ENCODE data around the gene LTO1.

The LTO1 gene

DNA sequence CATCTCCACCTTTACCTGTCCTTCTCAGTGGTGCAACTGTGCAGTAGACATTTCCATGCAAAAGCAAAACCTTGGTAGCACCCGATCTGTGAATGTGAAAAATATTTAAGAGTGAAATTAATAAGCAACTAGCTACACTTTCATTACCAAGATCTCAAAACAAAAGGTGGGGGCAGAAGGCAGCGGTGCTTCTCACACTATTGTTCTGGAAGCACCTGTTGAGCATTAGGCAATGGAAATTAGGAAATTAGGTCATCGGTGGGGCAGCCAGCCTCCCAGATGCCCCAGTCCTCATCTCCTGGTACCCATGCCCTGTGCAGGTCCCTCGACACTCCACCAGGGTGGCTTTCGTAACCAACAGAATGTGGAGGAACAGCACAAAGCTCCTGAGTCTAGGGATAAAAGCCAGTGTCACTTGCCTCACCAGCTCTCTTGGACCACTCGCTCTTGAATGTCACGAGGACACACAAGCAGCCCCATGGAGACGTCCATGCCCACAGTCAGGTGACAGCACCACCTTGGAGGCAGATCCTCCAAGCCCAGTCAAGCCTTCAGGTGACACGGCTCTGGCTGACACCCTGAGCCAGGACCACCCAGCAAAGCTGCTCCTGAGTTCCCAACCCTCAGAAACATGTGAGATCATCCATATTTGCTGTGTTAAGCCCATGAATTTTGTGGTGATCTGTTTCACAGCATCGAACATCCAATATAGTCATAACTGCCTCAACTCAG, 3.3 kb downstream of the LTO1 start:
- no peak for TF ChIP-seq GATA2 (IDR thresholded peaks at IDR 0.05; ENCODE audit: low read depth, low read length)

DNA sequence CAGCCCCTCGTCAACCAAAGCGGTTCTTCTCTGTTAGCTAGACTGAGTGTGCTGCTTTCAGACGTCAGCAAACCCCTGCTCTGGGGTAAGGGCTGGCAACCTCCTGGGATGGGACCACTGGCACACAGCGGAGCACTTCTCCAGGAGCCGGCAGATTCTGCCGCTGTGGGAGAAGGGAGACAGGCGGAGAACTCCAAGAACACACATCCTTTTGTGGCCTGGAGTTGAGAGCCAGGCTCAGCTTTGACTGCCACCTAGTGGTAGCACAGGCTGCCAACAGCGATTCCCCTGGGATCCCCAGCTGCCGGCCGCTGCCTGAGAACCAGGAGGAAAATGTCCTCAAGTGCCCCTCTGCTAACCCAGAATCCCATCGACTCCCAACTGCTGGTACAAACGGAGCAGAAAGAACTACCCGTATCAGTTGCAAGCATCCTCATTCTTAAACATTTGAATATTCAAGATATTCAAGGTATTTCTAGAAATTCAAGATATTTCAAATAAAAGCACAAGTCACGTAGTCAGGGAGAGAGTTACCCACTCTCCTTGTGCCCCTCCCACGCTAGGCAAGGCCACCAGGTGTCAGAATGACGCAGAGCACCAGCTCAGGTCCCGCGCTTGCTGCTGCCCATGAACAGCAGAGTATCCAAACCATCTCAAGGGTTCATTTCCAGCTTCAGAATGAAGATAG, 4.9 kb downstream of the LTO1 start:
- TF ChIP-seq GATA2 (IDR thresholded peaks at IDR 0.05; ENCODE audit: low read depth, low read length): no peak
- no peak for TF ChIP-seq GATA3 (IDR thresholded peaks at IDR 0.05; ENCODE audit: low read depth, low read length)

- no peak for TF ChIP-seq GATA3 (IDR thresholded peaks at IDR 0.05; ENCODE audit: low read depth, low read length)
- no peak for TF ChIP-seq GATA2 (IDR thresholded peaks at IDR 0.05; ENCODE audit: low read depth, low read length)
Measured at GRCh38 chr11:69669486-69669885, 5.7 kb downstream of the LTO1 start.

DNA sequence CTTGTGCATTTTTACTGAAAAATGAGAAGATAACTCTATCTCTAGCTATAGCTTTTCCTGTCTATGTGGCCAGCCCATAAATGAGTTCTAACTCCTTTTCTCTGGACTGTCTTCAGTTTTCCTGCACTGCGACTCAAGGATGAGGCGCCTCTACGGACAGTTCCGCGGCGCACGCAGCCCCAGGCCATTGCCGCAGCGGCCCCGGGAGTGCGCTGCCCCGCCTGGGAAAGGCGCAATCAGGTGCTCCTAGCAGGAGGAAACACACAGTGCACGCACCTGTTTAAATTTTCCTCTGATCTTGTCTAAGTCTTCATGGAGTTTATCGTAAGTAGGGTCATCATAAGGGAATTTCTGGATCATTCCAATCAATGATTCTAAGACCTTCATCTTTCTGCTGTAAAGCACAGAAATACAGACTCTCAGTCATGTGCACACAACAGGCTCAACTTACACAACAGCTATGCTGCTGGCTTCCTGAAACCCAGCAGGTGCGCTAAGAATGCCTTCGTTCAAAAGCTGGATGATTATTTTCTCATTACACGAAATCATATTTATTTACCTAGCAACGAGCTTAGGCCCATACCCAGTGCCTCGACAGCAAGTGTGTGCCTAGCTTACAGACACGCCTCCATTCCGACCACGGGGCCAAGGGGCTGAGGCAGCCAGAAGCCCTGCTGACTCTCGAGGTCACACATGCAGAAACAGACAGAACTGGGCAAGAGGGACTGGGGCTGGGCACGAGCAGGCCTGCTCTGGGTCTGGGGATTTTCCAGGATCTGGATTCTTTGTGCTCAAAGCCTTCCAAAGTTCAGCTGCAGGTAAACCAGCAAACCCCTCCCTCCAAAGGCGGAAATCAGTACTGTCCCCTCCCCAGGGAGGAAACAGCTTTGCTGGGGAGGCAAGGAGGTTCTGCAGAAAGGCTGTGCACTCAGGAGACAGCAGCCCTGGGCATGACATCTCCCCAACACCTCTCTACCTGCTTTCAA, 7.2 kb downstream of the LTO1 start:
- no peak for TF ChIP-seq GATA3 (IDR thresholded peaks at IDR 0.05; ENCODE audit: low read depth, low read length)
- no peak for TF ChIP-seq GATA2 (IDR thresholded peaks at IDR 0.05; ENCODE audit: low read depth, low read length)

GRCh38 chr11:69666752-69667536, 8.2 kb downstream of the LTO1 start:
- TF ChIP-seq GATA3 (IDR thresholded peaks at IDR 0.05; ENCODE audit: low read depth, low read length) (no peak), GATA2 (IDR thresholded peaks at IDR 0.05; ENCODE audit: low read depth, low read length) (no peak)

DNA sequence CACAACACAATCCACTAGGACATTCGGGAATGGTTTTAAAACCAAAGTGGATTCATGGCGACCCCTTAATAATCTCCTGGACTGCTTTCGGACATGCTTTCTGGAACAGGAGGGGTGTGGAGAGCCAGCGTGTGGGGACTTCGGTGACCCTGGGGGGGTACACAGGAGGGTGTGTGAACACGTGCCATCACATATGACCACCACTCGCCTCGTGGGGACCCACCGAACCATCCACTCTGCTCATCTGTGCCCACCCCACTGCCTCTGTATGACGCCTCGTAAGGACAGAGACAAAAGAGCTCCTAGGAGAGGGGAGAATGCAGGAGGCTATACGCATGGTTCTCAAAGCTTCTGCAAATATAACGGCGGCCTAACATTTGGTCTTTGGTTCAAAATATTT, 8.9 kb downstream of the LTO1 start:
- TF ChIP-seq GATA2 (IDR thresholded peaks at IDR 0.05; ENCODE audit: low read depth, low read length) (no peak), GATA3 (IDR thresholded peaks at IDR 0.05; ENCODE audit: low read depth, low read length) (no peak)

GRCh38 chr11:69665669-69666068, 9.5 kb downstream of the LTO1 start:
- TF ChIP-seq GATA3 (IDR thresholded peaks at IDR 0.05; ENCODE audit: low read depth, low read length): no peak
- TF ChIP-seq GATA2 (IDR thresholded peaks at IDR 0.05; ENCODE audit: low read depth, low read length): no peak

DNA sequence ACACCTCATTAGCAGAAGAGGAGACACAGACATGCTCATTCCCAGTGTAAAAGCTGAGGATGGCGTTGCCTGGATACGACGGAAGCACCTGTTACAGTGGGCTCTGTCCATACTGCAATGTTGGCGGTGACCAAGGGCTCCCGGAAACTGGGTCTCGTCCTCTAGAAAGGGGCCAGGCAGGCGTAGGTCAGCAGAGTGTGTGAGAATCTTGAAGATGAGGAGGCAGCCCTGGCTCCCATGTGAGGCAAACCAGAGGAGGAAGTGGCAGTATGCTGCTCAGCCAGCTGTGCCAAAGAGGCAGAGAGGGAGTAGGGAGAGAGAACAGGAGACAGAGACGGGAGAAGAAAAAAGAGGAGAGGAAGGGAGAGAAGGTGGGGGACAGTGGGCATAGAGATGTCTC, 10.3 kb downstream of the LTO1 start:
- TF ChIP-seq GATA2 (IDR thresholded peaks at IDR 0.05; ENCODE audit: low read depth, low read length) (no peak), GATA3 (IDR thresholded peaks at IDR 0.05; ENCODE audit: low read depth, low read length) (no peak)

DNA sequence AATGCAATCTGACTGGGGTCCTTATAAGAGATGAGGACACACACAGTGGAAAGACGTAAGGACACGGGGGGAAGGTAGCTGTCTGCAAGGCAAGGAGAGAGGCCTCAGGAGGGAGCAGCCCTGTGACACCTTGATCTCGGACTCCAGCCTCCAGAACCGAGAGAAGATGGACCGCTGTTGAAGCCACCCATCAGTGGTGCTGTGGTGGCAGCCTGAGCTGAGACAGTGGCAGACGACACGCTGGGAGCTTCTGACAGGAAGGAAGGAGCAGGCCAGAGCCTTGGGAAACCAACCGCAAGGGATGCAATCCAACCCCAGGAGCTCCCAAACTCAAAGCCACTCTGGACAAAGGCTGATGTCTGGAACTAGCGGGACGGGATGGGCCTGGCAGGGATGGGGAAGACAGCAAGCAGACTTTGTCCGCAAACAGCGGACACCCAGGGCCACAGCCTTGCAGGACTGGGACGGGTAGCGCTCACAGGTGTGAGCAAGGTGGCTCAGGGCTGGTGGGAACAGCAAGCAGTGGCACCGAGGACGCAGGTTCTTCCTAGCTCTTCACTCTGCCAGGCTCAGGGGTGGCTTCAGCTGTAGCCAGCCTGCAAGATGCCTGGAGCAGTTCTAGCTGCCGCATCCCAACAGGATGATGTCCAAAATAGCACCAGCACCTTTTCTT, 10.9 kb downstream of the LTO1 start:
- TF ChIP-seq GATA3 (IDR thresholded peaks at IDR 0.05; ENCODE audit: low read depth, low read length) (no peak), GATA2 (IDR thresholded peaks at IDR 0.05; ENCODE audit: low read depth, low read length) (no peak)

- TF ChIP-seq GATA3 (IDR thresholded peaks at IDR 0.05; ENCODE audit: low read depth, low read length) (no peak), GATA2 (IDR thresholded peaks at IDR 0.05; ENCODE audit: low read depth, low read length) (no peak)
Measured at GRCh38 chr11:69663326-69663725, 11.8 kb downstream of the LTO1 start.

DNA sequence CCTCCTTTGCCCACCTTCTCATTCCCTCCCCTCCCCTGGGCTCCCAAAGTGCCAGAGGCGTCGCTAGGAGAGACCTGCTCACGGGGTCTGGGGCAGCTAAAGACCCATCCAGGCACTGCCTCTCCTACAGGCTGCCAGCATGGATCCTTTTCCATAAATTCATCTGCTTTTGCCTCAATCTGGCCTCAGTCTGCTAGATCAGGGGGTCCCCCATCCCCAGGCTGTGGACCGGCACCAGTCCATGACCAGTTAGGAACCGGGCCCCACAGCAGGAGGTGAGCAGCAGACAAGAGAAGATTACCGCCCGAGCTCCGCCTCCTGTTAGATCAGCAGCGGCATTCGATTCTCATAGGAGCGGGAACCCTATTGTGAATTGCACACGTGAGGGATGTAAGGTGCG, 12.3 kb downstream of the LTO1 start:
- no peak for TF ChIP-seq GATA3 (IDR thresholded peaks at IDR 0.05; ENCODE audit: low read depth, low read length)
- TF ChIP-seq GATA2 (IDR thresholded peaks at IDR 0.05; ENCODE audit: low read depth, low read length): no peak

- TF ChIP-seq GATA2 (IDR thresholded peaks at IDR 0.05; ENCODE audit: low read depth, low read length) (no peak), GATA3 (IDR thresholded peaks at IDR 0.05; ENCODE audit: low read depth, low read length) (no peak)
Measured at GRCh38 chr11:69662021-69662698, 13.0 kb downstream of the LTO1 start.

- TF ChIP-seq GATA3 (IDR thresholded peaks at IDR 0.05; ENCODE audit: low read depth, low read length) (no peak), GATA2 (IDR thresholded peaks at IDR 0.05; ENCODE audit: low read depth, low read length) (no peak)
Measured at GRCh38 chr11:69661413-69661715, 13.8 kb downstream of the LTO1 start.

Measured in SH-SY5Y (cell line).